Parathyroid adenoma (tissue), 2 donors: ENCODE measurements around the gene NUDT19.
"Not testable (repeated sequence)": the region's sequence is repeated elsewhere in the genome, so short reads cannot be mapped to it uniquely, and the experiment has no call there.

Experiments used
- H2AFZ ChIP-seq: fragments of 300-600 bp; sonication (generic); one replicate; pipeline ENCODE4 v1.7.0; 2017; ENCODE audit warnings: antibody characterized with exemption, mild to moderate bottlenecking
- H3K27ac ChIP-seq: fragments of 300-600 bp; sonication (generic); one replicate; pipeline ENCODE4 v1.7.0; 2017
- H3K27me3 ChIP-seq: fragments of 300-600 bp; sonication (generic); one replicate; pipeline ENCODE4 v1.7.0; 2017; ENCODE audit warnings: low read length; ENCODE audit not compliant: control insufficient read depth, insufficient read depth
- H3K36me3 ChIP-seq: fragments of 300-600 bp; sonication (generic); one replicate; pipeline ENCODE4 v1.7.0; 2017; ENCODE audit warnings: low read length; ENCODE audit not compliant: control insufficient read depth, insufficient read depth
- H3K4me1 ChIP-seq: fragments of 300-600 bp; sonication (generic); one replicate; pipeline ENCODE4 v1.7.0; 2017; ENCODE audit warnings: control low read depth
- H3K4me2 ChIP-seq: fragments of 300-600 bp; sonication (generic); one replicate; pipeline ENCODE4 v1.7.0; 2017; ENCODE audit warnings: low read length
- H3K4me3 ChIP-seq: fragments of 300-600 bp; sonication (generic); one replicate; pipeline ENCODE4 v1.7.0; 2017; ENCODE audit warnings: low read depth, low read length
- H3K79me2 ChIP-seq: fragments of 300-600 bp; sonication (generic); one replicate; pipeline ENCODE4 v1.7.0; 2017; ENCODE audit warnings: control low read depth
- H3K9ac ChIP-seq: fragments of 300-600 bp; sonication (generic); one replicate; pipeline ENCODE4 v1.7.0; 2017; ENCODE audit warnings: mild to moderate bottlenecking
- H3K9me3 ChIP-seq: fragments of 300-600 bp; sonication (generic); one replicate; pipeline ENCODE4 v1.7.0; 2017; ENCODE audit warnings: low read length; ENCODE audit not compliant: control insufficient read depth
- CTCF ChIP-seq: fragments of 300-600 bp; sonication (generic); IDR thresholded peaks from one replicate; pipeline ENCODE4 v1.7.0; 2017; ENCODE audit warnings: antibody characterized with exemption, mild to moderate bottlenecking
- donor health status: primary hyperparathyroidism.

NUDT19 gene

GRCh38 chr19:32711747-32712146, 20.1 kb downstream of the NUDT19 start:
- no peak overlapping the region for H3K4me2 ChIP-seq
- H3K27ac ChIP-seq, result no peak overlapping the region
- H3K9ac ChIP-seq, result no peak overlapping the region
- no peak overlapping the region for H3K4me3 ChIP-seq
- H3K9me3 ChIP-seq, result no peaks in the 10 kb centered on the region
- H3K4me1 ChIP-seq, result no peaks in the 10 kb centered on the region
- no peaks in the 10 kb centered on the region for H3K79me2 ChIP-seq
- TF ChIP-seq CTCF, result no peak
- H3K36me3 ChIP-seq, result no peaks in the 10 kb centered on the region
- no peak overlapping the region for H2AFZ ChIP-seq
- no peaks in the 10 kb centered on the region for H3K27me3 ChIP-seq

- not testable (repeated sequence) for H3K27ac ChIP-seq, H3K4me1 ChIP-seq, H3K79me2 ChIP-seq, H3K9ac ChIP-seq, H3K4me3 ChIP-seq, H3K36me3 ChIP-seq, H3K9me3 ChIP-seq, H3K27me3 ChIP-seq, H2AFZ ChIP-seq, H3K4me2 ChIP-seq
Measured at GRCh38 chr19:32716203-32716602, 24.6 kb downstream of the NUDT19 start.

GRCh38 chr19:32717496-32717895, 25.9 kb downstream of the NUDT19 start:
- H3K4me3 ChIP-seq, result no peak overlapping the region
- H3K36me3 ChIP-seq, result no peaks in the 10 kb centered on the region
- H3K27ac ChIP-seq, result no peak overlapping the region
- H3K9me3 ChIP-seq, result no peaks in the 10 kb centered on the region
- H2AFZ ChIP-seq, result no peak overlapping the region
- no peak overlapping the region for H3K9ac ChIP-seq
- no peak for TF ChIP-seq CTCF
- H3K27me3 ChIP-seq, result no peaks in the 10 kb centered on the region
- H3K4me1 ChIP-seq, result no peaks in the 10 kb centered on the region
- no peak overlapping the region for H3K4me2 ChIP-seq
- H3K79me2 ChIP-seq, result no peaks in the 10 kb centered on the region

- Histone ChIP-seq H3K36me3 (no peaks in the 10 kb centered on the region), H3K9me3 (no peaks in the 10 kb centered on the region), H3K4me1 (no peaks in the 10 kb centered on the region), H3K79me2 (no peaks in the 10 kb centered on the region), H3K9ac (no peak overlapping the region), H2AFZ (no peak overlapping the region), H3K4me2 (no peak overlapping the region), H3K4me3 (no peak overlapping the region), H3K27ac (no peak overlapping the region), H3K27me3 (no peaks in the 10 kb centered on the region)
- TF ChIP-seq CTCF, result no peak
Measured at GRCh38 chr19:32718286-32718685, 26.7 kb downstream of the NUDT19 start.

GRCh38 chr19:32719611-32720059, 28.0 kb downstream of the NUDT19 start, which contains the start of gene TDRD12:
Gene TDRD12 (plus strand): TSS chr19:32719767. CDS start chr19:32720073, 306 bp downstream.
- H3K4me2 ChIP-seq, result no peak within 1 kb of the TSS
- no peak within 1 kb of the TSS for H3K9ac ChIP-seq
- no peak within 1 kb of the TSS for H3K4me3 ChIP-seq
- H2AFZ ChIP-seq, result no peak within 1 kb of the TSS
- no peaks in the 10 kb centered on the region for H3K4me1 ChIP-seq
- H3K79me2 ChIP-seq, result no peaks in the 10 kb centered on the region
- no peaks in the 10 kb centered on the region for H3K27me3 ChIP-seq
- no peaks in the 10 kb centered on the region for H3K36me3 ChIP-seq
- no peak for TF ChIP-seq CTCF
- H3K9me3 ChIP-seq, result no peaks in the 10 kb centered on the region
- H3K27ac ChIP-seq, result no peak within 1 kb of the TSS
